Amniotic epithelial cell (primary cell): Measurements from ENCODE around the gene NEMP1.

Experiments
- DNase-seq: peaks from one replicate; pipeline ENCODE4 v3.0.0-alpha.2; 2010; ENCODE audit warnings: low read depth

Gene NEMP1

GRCh38 chr12:57106021-57106708 lies 27.6 kb upstream of the NEMP1 start:
- DNase-seq = no peak

GRCh38 chr12:57105011-57105753 lies 26.6 kb upstream of the NEMP1 start:
- DNase-seq = no peak

- DNase-seq = no peak
Observed at GRCh38 chr12:57104292-57104910, 25.8 kb upstream of the NEMP1 start.

- DNase-seq = no peak
Observed at GRCh38 chr12:57103856-57104255, 25.3 kb upstream of the NEMP1 start.

GRCh38 chr12:57101892-57102695 lies 23.5 kb upstream of the NEMP1 start:
- peak; percentile 71 for DNase-seq

GRCh38 chr12:57099766-57100165 lies 21.2 kb upstream of the NEMP1 start:
- DNase-seq = no peak

GRCh38 chr12:57099047-57099714 lies 20.6 kb upstream of the NEMP1 start:
- no peak for DNase-seq

GRCh38 chr12:57098546-57098945 lies 20.0 kb upstream of the NEMP1 start:
- DNase-seq = no peak

- no peak for DNase-seq
Observed at GRCh38 chr12:57097554-57097835, 18.9 kb upstream of the NEMP1 start.

GRCh38 chr12:57096748-57097553 lies 18.4 kb upstream of the NEMP1 start:
- no peak for DNase-seq

- peak; percentile 48 for DNase-seq
Observed at GRCh38 chr12:57096099-57096572, 17.5 kb upstream of the NEMP1 start.

GRCh38 chr12:57095440-57095839 lies 16.8 kb upstream of the NEMP1 start:
- no peak for DNase-seq

GRCh38 chr12:57094208-57095160 lies 15.9 kb upstream of the NEMP1 start:
- no peak for DNase-seq

GRCh38 chr12:57093415-57094207 lies 15.0 kb upstream of the NEMP1 start:
- DNase-seq = peak; percentile 83

GRCh38 chr12:57092876-57093414 lies 14.4 kb upstream of the NEMP1 start:
- no peak for DNase-seq

- no peak for DNase-seq
Observed at GRCh38 chr12:57092529-57092862, 13.9 kb upstream of the NEMP1 start.

- no peak for DNase-seq
Observed at GRCh38 chr12:57091638-57092528, 13.3 kb upstream of the NEMP1 start.
